ENCODE measurements around the gene MIGA2. TPM values are rescaled to one million over a fixed set of nuclear protein-coding genes. Genes with fewer than 3 reads are reported as not detected.

MIGA2 gene
- total and polyA plus RNA-seq, 7 donors, result 8.4 to 18.1 (median 13.7) TPM

GRCh38 chr9:129108083-129108804, 71.8 kb downstream of the MIGA2 start:
- no peak for TF ChIP-seq CTCF (IDR thresholded peaks at IDR 0.05)
- H3K4me3 ChIP-seq, result peak overlapping the region; percentile 83
- peak overlapping the region; percentile 87 for H3K27ac ChIP-seq
- ATAC-seq (no peak), DNase-seq (no peak)
- H3K4me1 ChIP-seq, result peaks cover 49% of the 10 kb centered on the region
- WGBS, 3 donors, result 67 to 79% (median 71%) methylated on average over 12 to 13 of the region's 13 CpGs
- no peaks in the 10 kb centered on the region for H3K27me3 ChIP-seq (ENCODE audit: insufficient read depth in 3 of 3, low read length in 2 of 3)
- H3K9me3 ChIP-seq, result no peaks in the 10 kb centered on the region
- intact Hi-C loops (cut with DNase I), result no loop called here
- peaks cover 0 to 25% of the 10 kb centered on the region in 2 donors for H3K36me3 ChIP-seq (ENCODE audit: insufficient read depth in 1 of 2, low read depth in 1 of 2)

DNA sequence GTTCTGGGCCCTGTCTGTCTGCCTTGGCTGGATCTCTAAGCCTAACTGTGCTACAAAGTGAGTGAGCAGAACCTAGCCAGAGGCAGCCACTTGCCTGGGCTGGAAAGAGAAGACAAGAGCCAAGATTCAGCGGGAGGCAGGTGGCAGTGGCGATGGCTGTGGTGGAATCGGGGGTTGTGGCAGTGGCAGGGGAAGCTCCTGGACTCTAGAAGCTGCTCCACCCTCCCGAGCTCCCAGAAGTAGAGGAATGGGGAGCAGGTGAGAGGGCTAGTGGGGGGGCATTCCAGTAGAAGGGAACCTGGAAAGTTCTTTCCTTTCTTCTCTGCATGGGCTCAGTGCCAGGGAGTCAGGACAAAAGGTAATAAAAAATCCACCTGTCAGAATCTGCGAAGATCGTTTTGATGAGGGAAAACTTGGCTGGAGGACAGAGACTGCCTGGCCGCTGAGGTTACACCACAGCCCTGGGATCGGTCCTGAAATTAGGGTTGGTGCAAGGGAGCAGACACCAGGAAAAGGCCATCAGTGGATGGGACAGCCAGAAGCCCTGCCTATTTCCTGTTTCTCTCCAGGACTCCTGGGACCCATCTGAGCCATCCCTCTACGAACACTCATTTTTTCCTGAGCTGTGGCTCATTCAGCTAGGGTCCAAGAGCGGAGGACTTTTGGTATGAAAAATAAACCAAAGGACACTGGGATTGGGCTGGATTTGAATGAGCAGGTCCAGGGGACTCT, 72.5 kb downstream of the MIGA2 start:
- intact Hi-C loops (cut with DNase I), result no loop called here

DNA sequence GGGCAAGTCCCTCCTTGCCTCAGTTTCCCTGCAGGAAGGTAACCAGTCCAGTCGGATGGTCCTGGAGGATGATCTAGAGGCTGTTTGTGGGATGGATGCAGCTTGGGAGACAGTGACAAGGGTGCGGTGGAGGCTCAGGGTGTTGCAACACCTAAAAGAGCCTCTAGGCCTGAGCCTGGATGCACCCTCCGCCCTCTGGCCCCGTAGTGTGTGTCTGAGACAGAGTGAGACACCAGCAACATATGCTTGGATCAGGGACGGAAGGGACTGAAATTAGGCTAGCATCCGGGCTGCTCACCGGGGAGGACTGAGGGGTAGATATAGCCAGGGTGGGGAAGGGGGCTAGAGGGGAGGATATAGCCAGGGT, 73.1 kb downstream of the MIGA2 start:
- peaks cover 48% of the 10 kb centered on the region for H3K4me1 ChIP-seq
- TF ChIP-seq CTCF (IDR thresholded peaks at IDR 0.05), result no peak
- no peaks in the 10 kb centered on the region for H3K9me3 ChIP-seq
- H3K27ac ChIP-seq, result peak overlapping the region; percentile 87
- peaks cover 0 to 25% of the 10 kb centered on the region in 2 donors for H3K36me3 ChIP-seq (ENCODE audit: insufficient read depth in 1 of 2, low read depth in 1 of 2)
- peak; percentile 72 to 80 for DNase-seq
- no peaks in the 10 kb centered on the region for H3K27me3 ChIP-seq (ENCODE audit: insufficient read depth in 3 of 3, low read length in 2 of 3)
- ATAC-seq, result peak in 3 of 4 donors; percentile 17 to 21 (median 21)
- H3K4me3 ChIP-seq, result peak overlapping the region; percentile 83
- intact Hi-C loops (cut with DNase I), result no loop called here
- WGBS, 3 donors, result 23 to 51% (median 25%) methylated on average over 7 of the region's 7 CpGs

More for the DNA sequence above, 72.5 kb downstream of the MIGA2 start:
- H3K9me3 ChIP-seq, result no peaks in the 10 kb centered on the region
- H3K27me3 ChIP-seq (ENCODE audit: insufficient read depth in 3 of 3, low read length in 2 of 3), result no peaks in the 10 kb centered on the region
- peaks cover 46% of the 10 kb centered on the region for H3K4me1 ChIP-seq
- peaks cover 0 to 25% of the 10 kb centered on the region in 2 donors for H3K36me3 ChIP-seq (ENCODE audit: insufficient read depth in 1 of 2, low read depth in 1 of 2)
- peak; percentile 55 to 72 for DNase-seq
- 26 to 29% (median 27%) methylated on average over 10 of the region's 10 CpGs for WGBS, 3 donors
- peak overlapping the region; percentile 83 for H3K4me3 ChIP-seq
- no peak for TF ChIP-seq CTCF (IDR thresholded peaks at IDR 0.05)
- peak overlapping the region; percentile 87 for H3K27ac ChIP-seq
- peak in 1 of 4 donors; percentile 5 for ATAC-seq

DNA sequence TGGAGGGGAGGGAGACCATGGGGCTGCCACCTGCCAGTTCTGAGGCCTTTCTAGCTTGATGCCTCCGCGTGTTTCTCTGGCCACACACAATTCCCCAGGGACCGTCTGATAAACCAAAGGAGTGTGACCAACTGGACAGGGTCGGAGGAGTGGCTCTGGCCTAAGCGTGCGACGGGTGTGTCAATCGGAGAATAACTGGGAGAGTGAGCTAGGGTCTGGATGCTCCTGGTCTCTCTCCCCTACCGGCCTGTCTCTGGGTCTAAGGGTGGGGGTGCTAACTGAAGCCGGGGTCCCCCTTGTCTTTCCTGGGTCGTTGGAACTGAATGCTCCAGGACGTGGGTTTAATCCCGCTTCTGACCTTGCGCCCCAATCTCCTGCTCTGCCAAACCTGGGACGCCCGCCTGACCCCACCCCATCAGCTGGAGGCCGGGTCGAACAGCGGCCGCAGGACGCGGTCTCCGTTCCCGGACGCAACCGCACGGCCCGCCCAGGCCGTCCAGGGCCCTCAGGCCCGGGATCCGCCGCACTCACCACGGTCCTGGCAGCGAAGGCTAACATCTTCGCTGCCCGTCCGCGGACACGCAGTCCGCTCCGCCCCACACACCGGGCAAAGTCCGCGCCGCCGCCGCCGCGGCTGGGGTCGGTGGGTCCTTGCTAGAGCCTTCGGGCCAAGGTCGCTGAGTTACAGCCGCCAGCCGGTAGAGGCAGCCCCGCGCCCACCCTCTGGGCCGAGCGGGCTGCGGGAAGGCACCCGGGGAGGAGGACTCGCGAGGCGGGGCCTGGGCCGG, 73.7 kb downstream of the MIGA2 start:
- DNase-seq (peak; percentile 57 to 73), ATAC-seq (peak; percentile 11 to 38 (median 25))
- Histone ChIP-seq H3K4me1 (peaks cover 54% of the 10 kb centered on the region), H3K27me3 (ENCODE audit: insufficient read depth in 3 of 3, low read length in 2 of 3) (no peaks in the 10 kb centered on the region), H3K4me3 (peak overlapping the region; percentile 83), H3K36me3 (ENCODE audit: insufficient read depth in 1 of 2, low read depth in 1 of 2) (peaks cover 0 to 25% of the 10 kb centered on the region in 2 donors), H3K27ac (peak overlapping the region; percentile 87), H3K9me3 (no peaks in the 10 kb centered on the region)
- WGBS, 3 donors, result 1 to 3% (median 2%) methylated on average over 54 to 64 of the region's 64 CpGs
- intact Hi-C loops (cut with DNase I), result no loop called here
- TF ChIP-seq CTCF (IDR thresholded peaks at IDR 0.05), result no peak
